DND-41 (cell line): ENCODE measurements around the gene KLHL14.

Experiments used
- ATAC-seq: fragments of 200-7000 bp; cut with Tn5 transposase; 3 replicates; pipeline ENCODE4 v1.9.1; 2021; ENCODE audit warnings: low read depth; ENCODE audit not compliant: insufficient read depth
- DNase-seq: peaks from one replicate; pipeline ENCODE4 v3.0.0-alpha.2; 2020
- H2AFZ ChIP-seq: 2 replicates; pipeline ENCODE4 v1.6.0; 2012; ENCODE audit warnings: low read depth, low read length
- H3K27ac ChIP-seq: 2 replicates; pipeline ENCODE4 v1.5.1; 2012; ENCODE audit warnings: low read length, inconsistent platforms
- H3K27me3 ChIP-seq: fragments of 200-600 bp; sonication (generic); 2 replicates; pipeline ENCODE4 v1.6.0; 2012; ENCODE audit warnings: low read length, mild to moderate bottlenecking, inconsistent platforms; ENCODE audit not compliant: insufficient read depth, poor library complexity
- H3K36me3 ChIP-seq: 2 replicates; pipeline ENCODE4 v1.5.1; 2012; ENCODE audit warnings: low read length, inconsistent platforms; ENCODE audit not compliant: insufficient read depth
- H3K4me1 ChIP-seq: 2 replicates; pipeline ENCODE4 v1.5.1; 2012; ENCODE audit warnings: mild to moderate bottlenecking, low read length; ENCODE audit not compliant: insufficient read depth
- H3K4me2 ChIP-seq: 2 replicates; pipeline ENCODE4 v1.6.0; 2012; ENCODE audit warnings: mild to moderate bottlenecking, moderate library complexity, low read length, inconsistent platforms; ENCODE audit not compliant: insufficient read depth
- H3K4me3 ChIP-seq, 2 experiments: fragments of 200-600 bp in 1 of 2; shearing (Covaris generic) in 1 of 2; 2 replicates each; pipeline ENCODE4 v1.5.1; 2012 to 2016; ENCODE audit warnings: inconsistent platforms in 2 of 2, low read length in 2 of 2, mild to moderate bottlenecking in 2 of 2, low read depth in 1 of 2, moderate library complexity in 1 of 2
- H3K79me2 ChIP-seq: 2 replicates; pipeline ENCODE4 v1.6.0; 2012; ENCODE audit warnings: low read length, inconsistent platforms; ENCODE audit not compliant: insufficient read depth
- H3K9ac ChIP-seq: 2 replicates; pipeline ENCODE4 v1.6.0; 2012; ENCODE audit warnings: low read depth, mild to moderate bottlenecking, inconsistent platforms, low read length, moderate library complexity
- H3K9me3 ChIP-seq: 2 replicates; pipeline ENCODE4 v1.5.1; 2012; ENCODE audit warnings: low read length, moderate library complexity, mild to moderate bottlenecking, inconsistent platforms; ENCODE audit not compliant: insufficient read depth, severe bottlenecking
- H4K20me1 ChIP-seq: 2 replicates; pipeline ENCODE4 v1.6.0; 2012; ENCODE audit warnings: low read length; ENCODE audit not compliant: insufficient read depth
- CTCF ChIP-seq: IDR thresholded peaks from 2 replicates; pipeline ENCODE4 v1.5.1; 2012; ENCODE audit warnings: borderline replicate concordance, low read length, moderate library complexity, mild to moderate bottlenecking; ENCODE audit not compliant: poor library complexity, severe bottlenecking; ENCODE audit errors: extremely low read depth
- EZH2 ChIP-seq: IDR thresholded peaks from 3 replicates; pipeline ENCODE4 v1.6.1; 2012; ENCODE audit warnings: borderline replicate concordance, low read depth, mild to moderate bottlenecking, moderate library complexity, low read length, inconsistent platforms; ENCODE audit not compliant: severe bottlenecking

The KLHL14 gene

GRCh38 chr18:32730068-32730467 is 42.8 kb downstream of the KLHL14 start:
- H3K36me3 ChIP-seq = no peaks in the 10 kb centered on the region
- peak overlapping the region; percentile 53 for H3K9ac ChIP-seq
- H2AFZ ChIP-seq = peak overlapping the region; percentile 74
- peaks cover 19% of the 10 kb centered on the region for H3K4me1 ChIP-seq
- peak overlapping the region; percentile 18 to 50; a peak in 3 of 4 replicates for H3K4me3 ChIP-seq
- ATAC-seq (peak; percentile 52), DNase-seq (no peak)
- H3K4me2 ChIP-seq = peak overlapping the region; percentile 68
- TF ChIP-seq CTCF (no peak), EZH2 (no peak)
- peak overlapping the region; percentile 76 for H3K27ac ChIP-seq
- no peaks in the 10 kb centered on the region for H3K27me3 ChIP-seq
- no peaks in the 10 kb centered on the region for H3K79me2 ChIP-seq
- no peaks in the 10 kb centered on the region for H4K20me1 ChIP-seq
- H3K9me3 ChIP-seq = no peaks in the 10 kb centered on the region

- H2AFZ ChIP-seq = no peak overlapping the region
- no peak for TF ChIP-seq CTCF
- TF ChIP-seq EZH2 = no peak
- no peak overlapping the region for H3K9ac ChIP-seq
- H3K9me3 ChIP-seq = no peaks in the 10 kb centered on the region
- no peaks in the 10 kb centered on the region for H3K27me3 ChIP-seq
- no peak overlapping the region for H3K27ac ChIP-seq
- H3K36me3 ChIP-seq = no peaks in the 10 kb centered on the region
- no peak overlapping the region for H3K4me3 ChIP-seq
- no peaks in the 10 kb centered on the region for H4K20me1 ChIP-seq
- H3K4me1 ChIP-seq = no peaks in the 10 kb centered on the region
- no peaks in the 10 kb centered on the region for H3K79me2 ChIP-seq
- no peak for ATAC-seq
- no peak overlapping the region for H3K4me2 ChIP-seq
- DNase-seq = no peak
Observed at GRCh38 chr18:32724071-32724749, 48.6 kb downstream of the KLHL14 start.

GRCh38 chr18:32722279-32722678 is 50.5 kb downstream of the KLHL14 start:
- Histone ChIP-seq H3K4me1 (no peaks in the 10 kb centered on the region), H4K20me1 (no peaks in the 10 kb centered on the region), H3K4me3 (no peak overlapping the region), H3K27me3 (no peaks in the 10 kb centered on the region), H3K9me3 (no peaks in the 10 kb centered on the region), H3K4me2 (no peak overlapping the region), H3K36me3 (no peaks in the 10 kb centered on the region), H3K79me2 (no peaks in the 10 kb centered on the region), H2AFZ (no peak overlapping the region), H3K9ac (no peak overlapping the region), H3K27ac (no peak overlapping the region)
- TF ChIP-seq CTCF (no peak), EZH2 (no peak)
- no peak for ATAC-seq
- no peak for DNase-seq
